HEK293T (cell line): ENCODE results near the gene MAP3K9.
"Not testable (repeated sequence)": the region's sequence is repeated elsewhere in the genome, so short reads cannot be mapped to it uniquely, and the experiment has no call there.

Experiments used
- CTCF ChIA-PET: fragments of 350-600 bp; formaldehyde crosslinking; extraction: SDS; loops from one replicate; lab custom pipeline; 2021; ENCODE audit warnings: antibody characterized with exemption, inconsistent platforms; lab: Yijun Ruan, JAX
- POLR2A ChIA-PET: fragments of 350-600 bp; formaldehyde crosslinking; extraction: SDS; loops from one replicate; lab custom pipeline; 2020; ENCODE audit warnings: antibody characterized with exemption, inconsistent platforms; lab: Yijun Ruan, JAX
- DNase-seq: peaks from one replicate; pipeline ENCODE4 v3.0.0; 2012; ENCODE audit warnings: mixed read lengths; ENCODE audit errors: extremely low spot score
- ARNT ChIP-seq: fragments of 450-650 bp; IDR thresholded peaks from 2 replicates; pipeline ENCODE4 v1.6.1; 2017; ENCODE audit warnings: mild to moderate bottlenecking
- BHLHE40 ChIP-seq: fragments of 450-650 bp; IDR thresholded peaks from 2 replicates; pipeline ENCODE4 v1.6.1; 2016; ENCODE audit warnings: mild to moderate bottlenecking, moderate library complexity, borderline replicate concordance
- CTBP1 ChIP-seq: fragments of 450-650 bp; IDR thresholded peaks from 2 replicates; pipeline ENCODE4 v1.6.1; 2016; ENCODE audit warnings: borderline replicate concordance
- ELF4 ChIP-seq: fragments of 450-650 bp; IDR thresholded peaks from 2 replicates; pipeline ENCODE4 v1.6.1; 2017; ENCODE audit warnings: antibody characterized with exemption
- FOXA1 ChIP-seq: fragments of 450-650 bp; IDR thresholded peaks from 2 replicates; pipeline ENCODE4 v1.6.1; 2016; ENCODE audit warnings: mild to moderate bottlenecking
- FOXK2 ChIP-seq: fragments of 450-650 bp; IDR thresholded peaks from 2 replicates; pipeline ENCODE4 v1.6.1; 2016; ENCODE audit warnings: mild to moderate bottlenecking
- FOXM1 ChIP-seq: fragments of 450-650 bp; IDR thresholded peaks from 2 replicates; pipeline ENCODE4 v1.6.1; 2017; ENCODE audit warnings: mild to moderate bottlenecking, borderline replicate concordance
- HDGF ChIP-seq: fragments of 450-650 bp; IDR thresholded peaks from 2 replicates; pipeline ENCODE4 v1.6.1; 2017; ENCODE audit warnings: antibody characterized with exemption, borderline replicate concordance
- L3MBTL2 ChIP-seq: fragments of 450-650 bp; conservative IDR thresholded peaks from 2 replicates; pipeline ENCODE4 v1.6.1; 2016; ENCODE audit warnings: mild to moderate bottlenecking
- LEF1 ChIP-seq: fragments of 450-650 bp; IDR thresholded peaks from 2 replicates; pipeline ENCODE4 v1.6.1; 2017; ENCODE audit warnings: mild to moderate bottlenecking, borderline replicate concordance
- NFRKB ChIP-seq: fragments of 450-650 bp; IDR thresholded peaks from 2 replicates; pipeline ENCODE4 v1.6.1; 2016; ENCODE audit warnings: mild to moderate bottlenecking, moderate library complexity
- SP1 ChIP-seq: fragments of 450-650 bp; IDR thresholded peaks from 2 replicates; pipeline ENCODE4 v1.6.1; 2017
- SUZ12 ChIP-seq: fragments of 450-650 bp; IDR thresholded peaks from 2 replicates; pipeline ENCODE4 v1.6.1; 2016; ENCODE audit warnings: mild to moderate bottlenecking
- TARDBP ChIP-seq: fragments of 450-650 bp; IDR thresholded peaks from 2 replicates; pipeline ENCODE4 v1.6.1; 2016
- ZNF384 ChIP-seq: fragments of 450-650 bp; IDR thresholded peaks from 2 replicates; pipeline ENCODE4 v1.6.1; 2016
- TF ChIP-seq, protein P1 (sequence below): fragments of 450-650 bp; IDR thresholded peaks from 2 replicates; pipeline ENCODE4 v1.6.1; 2016

Gene MAP3K9

DNA sequence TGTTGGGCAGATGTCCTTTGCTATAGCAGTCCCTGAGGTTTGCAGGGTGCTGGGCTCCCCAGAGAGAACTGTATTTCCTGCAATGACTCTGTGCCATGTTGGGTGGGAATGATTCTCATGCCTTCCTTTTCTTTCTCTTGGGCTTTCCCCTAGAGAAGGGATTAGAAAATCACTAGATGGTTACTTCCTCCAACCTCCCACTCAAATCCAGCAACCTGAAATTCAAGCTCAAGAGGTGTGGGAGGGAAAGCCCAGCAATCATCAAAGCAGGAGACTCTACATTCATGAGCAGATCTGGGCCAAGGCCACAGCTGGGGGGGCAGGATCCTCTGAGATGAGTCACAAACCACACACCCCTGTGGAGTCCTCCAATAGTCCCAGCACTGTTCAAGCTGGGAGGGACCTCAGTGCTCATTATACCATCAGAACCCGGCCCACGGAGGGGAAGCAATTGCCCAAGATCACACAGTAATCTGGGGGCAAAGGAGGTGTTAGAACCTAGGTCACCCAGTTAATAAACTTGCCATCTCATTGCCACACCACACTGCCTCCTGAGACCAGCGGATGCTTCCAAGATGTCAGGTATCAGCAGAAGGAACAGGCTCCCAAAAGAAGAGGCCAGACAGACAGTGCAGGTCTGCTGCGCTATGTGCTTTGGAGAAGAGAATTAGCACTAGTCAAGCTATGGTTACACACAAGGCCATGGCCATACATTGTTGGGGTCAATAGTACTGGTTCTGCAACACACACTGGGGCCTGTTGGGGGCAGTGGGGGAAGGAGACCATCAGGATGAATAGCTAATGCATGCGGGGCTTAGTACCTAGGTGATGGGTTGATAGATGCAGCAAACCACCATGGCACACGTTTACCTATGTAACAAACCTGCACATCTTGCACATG is 101.9 kb downstream of the MAP3K9 start:
- DNase-seq, result no peak
- CTCF ChIA-PET, result no interaction called here
- no peak for TF ChIP-seq SP1
- no peak for TF ChIP-seq SUZ12
- TF ChIP-seq TARDBP, result no peak
- no peak for TF ChIP-seq FOXM1
- no peak for TF ChIP-seq ELF4
- TF ChIP-seq LEF1, result no peak
- TF ChIP-seq HDGF, result no peak
- no peak for TF ChIP-seq BHLHE40
- no peak for TF ChIP-seq FOXK2
- no peak for TF ChIP-seq NFRKB
- no peak for TF ChIP-seq ARNT
- no peak for TF ChIP-seq CTBP1
- TF ChIP-seq FOXA1, result no peak
- no peak for TF ChIP-seq ZNF384
- TF ChIP-seq, protein P1, sequence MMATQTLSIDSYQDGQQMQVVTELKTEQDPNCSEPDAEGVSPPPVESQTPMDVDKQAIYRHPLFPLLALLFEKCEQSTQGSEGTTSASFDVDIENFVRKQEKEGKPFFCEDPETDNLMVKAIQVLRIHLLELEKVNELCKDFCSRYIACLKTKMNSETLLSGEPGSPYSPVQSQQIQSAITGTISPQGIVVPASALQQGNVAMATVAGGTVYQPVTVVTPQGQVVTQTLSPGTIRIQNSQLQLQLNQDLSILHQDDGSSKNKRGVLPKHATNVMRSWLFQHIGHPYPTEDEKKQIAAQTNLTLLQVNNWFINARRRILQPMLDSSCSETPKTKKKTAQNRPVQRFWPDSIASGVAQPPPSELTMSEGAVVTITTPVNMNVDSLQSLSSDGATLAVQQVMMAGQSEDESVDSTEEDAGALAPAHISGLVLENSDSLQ, result no peak
- no peak for TF ChIP-seq L3MBTL2
- POLR2A ChIA-PET, result no interaction called here

DNA sequence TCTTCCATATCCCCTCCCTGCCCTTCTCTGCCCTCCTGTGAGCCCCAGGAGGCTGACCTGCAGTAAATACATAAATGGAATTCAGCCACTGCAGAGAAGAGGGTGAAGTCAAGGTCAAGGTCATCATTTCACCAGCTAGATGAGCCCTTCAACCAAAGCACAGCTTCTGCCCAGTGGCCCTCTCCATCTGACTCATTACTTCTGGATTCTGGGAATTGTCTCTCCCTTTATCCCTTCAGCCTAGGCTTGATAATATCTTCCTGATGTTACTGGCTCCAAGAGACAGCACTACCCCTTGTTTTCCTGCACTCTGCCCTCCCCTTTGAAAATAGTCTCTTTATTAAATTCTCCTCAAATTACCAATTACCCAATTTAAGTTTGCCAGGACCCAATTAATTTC is 103.1 kb downstream of the MAP3K9 start:
- POLR2A ChIA-PET, result interaction anchor here (1.4 kb wide), 1 partner anchor 115 kb away, joined by 3 read pairs; no protein-coding TSS in a partner anchor
- CTCF ChIA-PET, result no interaction called here
- no peak for DNase-seq
- no peak for TF ChIP-seq SUZ12
- TF ChIP-seq FOXK2, result no peak
- TF ChIP-seq FOXA1, result no peak
- TF ChIP-seq FOXM1, result no peak
- no peak for TF ChIP-seq HDGF
- no peak for TF ChIP-seq ZNF384
- TF ChIP-seq LEF1, result no peak
- TF ChIP-seq, protein P1, result no peak
- TF ChIP-seq ELF4, result no peak
- no peak for TF ChIP-seq TARDBP
- TF ChIP-seq NFRKB, result no peak
- no peak for TF ChIP-seq SP1
- no peak for TF ChIP-seq CTBP1
- no peak for TF ChIP-seq BHLHE40
- TF ChIP-seq ARNT, result no peak
- TF ChIP-seq L3MBTL2, result no peak

DNA sequence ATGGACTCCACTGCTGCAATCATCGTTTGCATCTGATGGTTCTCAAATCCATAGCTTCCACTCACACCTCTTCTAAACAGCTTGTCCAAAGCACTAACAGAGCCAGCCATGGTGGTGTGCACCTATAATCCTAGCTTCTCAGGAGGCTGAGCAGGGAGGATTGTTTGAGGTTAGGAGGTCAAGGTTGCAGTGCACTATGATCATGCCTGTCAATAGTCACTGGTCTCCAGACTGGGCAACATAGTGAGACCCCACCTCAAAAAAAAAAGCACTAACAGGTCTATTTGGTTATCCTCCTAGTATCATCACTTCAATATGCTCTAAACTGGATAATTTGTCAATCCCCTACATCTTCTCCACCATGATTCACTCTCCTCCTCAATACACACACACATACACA is 104.4 kb downstream of the MAP3K9 start:
- DNase-seq, result no peak
- CTCF ChIA-PET, result no interaction called here
- no peak for TF ChIP-seq FOXA1
- no peak for TF ChIP-seq L3MBTL2
- no peak for TF ChIP-seq NFRKB
- TF ChIP-seq, protein P1, result no peak
- TF ChIP-seq BHLHE40, result no peak
- TF ChIP-seq SP1, result no peak
- POLR2A ChIA-PET, result interaction anchor here (1.4 kb wide), 1 partner anchor 116 kb away, joined by 3 read pairs; no protein-coding TSS in a partner anchor

DNA sequence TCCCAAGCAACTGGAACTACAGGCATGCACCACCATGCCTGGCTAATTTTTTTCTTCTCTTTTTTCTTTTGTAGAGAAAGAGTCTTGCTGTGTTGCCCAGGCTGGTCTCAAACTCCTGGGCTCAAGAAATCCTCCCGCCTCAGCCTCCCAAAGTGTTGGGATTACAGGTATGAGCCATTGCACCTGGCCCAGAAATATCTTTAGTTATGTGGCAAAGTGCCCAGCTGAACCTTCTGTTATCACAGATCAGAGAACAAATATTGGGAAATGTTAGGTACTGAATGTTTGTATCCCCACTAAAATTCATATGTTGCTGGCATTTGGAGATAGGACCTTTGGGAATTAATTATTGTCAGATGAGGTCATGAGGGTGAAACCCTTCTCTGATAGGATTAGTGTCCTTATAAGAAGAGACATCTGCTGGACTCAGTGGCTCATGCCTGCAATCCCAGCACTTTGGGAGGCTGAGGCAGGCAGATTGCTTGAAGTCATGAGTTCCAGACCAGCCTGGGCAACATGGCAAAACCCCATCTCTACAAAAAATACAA is 105.6 kb downstream of the MAP3K9 start:
- POLR2A ChIA-PET, DNase-seq, CTCF ChIA-PET: not testable (repeated sequence)

DNA sequence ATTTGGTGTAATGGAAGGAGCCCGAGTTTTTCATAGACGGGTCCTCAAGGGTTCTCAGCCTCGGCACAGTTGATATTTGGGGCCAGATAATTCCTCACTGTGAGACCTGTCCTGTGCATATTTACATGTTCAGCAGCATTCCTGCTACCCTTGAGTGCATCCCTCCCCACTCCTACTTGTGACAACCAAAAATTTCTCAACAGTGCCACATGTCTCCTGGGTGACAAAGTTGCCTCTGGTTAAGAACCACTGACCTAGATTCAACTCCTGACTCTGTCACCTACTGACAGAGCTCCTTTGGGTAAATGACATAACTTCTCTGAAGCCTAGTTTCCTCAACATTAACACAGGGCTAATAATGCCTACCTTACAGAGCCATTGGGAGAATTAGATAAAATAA is 107.2 kb downstream of the MAP3K9 start:
- no peak for DNase-seq
- ChIA-PET CTCF (no interaction called here), POLR2A (no interaction called here)
- no peak for TF ChIP-seq FOXA1
- TF ChIP-seq L3MBTL2, result no peak
- no peak for TF ChIP-seq ZNF384
- TF ChIP-seq CTBP1, result no peak
- no peak for TF ChIP-seq ARNT
- TF ChIP-seq SUZ12, result no peak
- no peak for TF ChIP-seq NFRKB
- no peak for TF ChIP-seq FOXM1
- TF ChIP-seq FOXK2, result no peak
- no peak for TF ChIP-seq BHLHE40
- TF ChIP-seq ELF4, result no peak
- no peak for TF ChIP-seq LEF1
- no peak for TF ChIP-seq HDGF
- TF ChIP-seq SP1, result no peak
- TF ChIP-seq TARDBP, result no peak

DNA sequence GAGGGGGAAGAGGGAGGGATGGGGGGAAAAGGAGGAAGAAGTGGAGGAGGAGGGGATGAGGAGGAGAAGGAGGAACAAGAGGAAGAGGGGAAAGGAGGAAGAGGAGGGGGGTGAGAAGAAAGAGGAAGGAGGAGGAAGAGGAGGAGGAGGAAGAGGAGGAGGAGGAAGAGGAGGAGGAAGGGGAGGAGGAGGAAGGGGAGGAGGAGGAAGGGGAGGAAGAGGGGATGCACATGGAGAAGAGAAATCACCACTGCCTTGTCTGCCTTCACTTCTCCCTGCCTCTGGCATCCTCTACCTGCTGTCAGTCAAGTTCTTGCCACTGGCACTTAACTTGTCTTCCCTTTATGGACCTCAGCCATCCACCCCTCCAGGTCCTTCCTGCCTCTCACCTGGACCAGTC is 107.7 kb downstream of the MAP3K9 start:
- TF ChIP-seq SP1, result no peak
- no peak for TF ChIP-seq NFRKB
- no peak for TF ChIP-seq ZNF384
- TF ChIP-seq FOXA1, result no peak
- no peak for TF ChIP-seq CTBP1
- no peak for TF ChIP-seq L3MBTL2
- TF ChIP-seq SUZ12, result no peak
- no peak for TF ChIP-seq ELF4
- no peak for TF ChIP-seq FOXK2
- TF ChIP-seq TARDBP, result no peak
- TF ChIP-seq BHLHE40, result no peak
- TF ChIP-seq ARNT, result no peak
- no peak for TF ChIP-seq LEF1
- TF ChIP-seq FOXM1, result no peak
- TF ChIP-seq, protein P1, result no peak
- TF ChIP-seq HDGF, result no peak
- ChIA-PET POLR2A (no interaction called here), CTCF (no interaction called here)
- no peak for DNase-seq
